SK-N-SH (cell line): ENCODE measurements around the gene IGSF3. TPM values are rescaled to one million over a fixed set of nuclear protein-coding genes. Genes with fewer than 3 reads are reported as not detected.

ENCODE experiments used
- CTCF ChIA-PET: fragments of 300-600, 350-600 bp; formaldehyde crosslinking; extraction: SDS; loops from one replicate; lab custom pipeline; 2021; lab: Yijun Ruan, JAX
- POLR2A ChIA-PET: fragments of 350-600 bp; sonication (Branson Sonifier 250); formaldehyde crosslinking; extraction: SDS; loops from one replicate; lab custom pipeline; 2020; ENCODE audit warnings: antibody characterized with exemption, inconsistent platforms; lab: Yijun Ruan, JAX
- DNase-seq: peaks from one replicate; pipeline ENCODE4 v3.0.0; 2012
- H2AFZ ChIP-seq: fragments of 200-600 bp; sonication (generic); 2 replicates; pipeline ENCODE4 v1.8.1; 2016; ENCODE audit warnings: antibody characterized with exemption, mild to moderate bottlenecking, low read depth
- H3F3A ChIP-seq: fragments of 200-600 bp; sonication (generic); replicated peaks from 2 replicates; pipeline ENCODE3; 2016; ENCODE audit warnings: antibody characterized with exemption, mild to moderate bottlenecking; ENCODE audit not compliant: insufficient read depth
- H3K27ac ChIP-seq, 2 experiments: fragments of 200-500 bp in 1 of 2; fragments of 200-600 bp in 1 of 2; sonication (Bioruptor generic) in 1 of 2; sonication (generic), shearing (Covaris generic) in 1 of 2; 2 replicates each; pipeline versions ENCODE4 v1.5.1 to v1.6.1; 2014 to 2016; ENCODE audit warnings: low read depth in 2 of 2, inconsistent platforms in 1 of 2, low read length in 1 of 2, mild to moderate bottlenecking in 1 of 2, mixed read lengths in 1 of 2
- H3K27me3 ChIP-seq: fragments of 200-600 bp; sonication (generic), shearing (Covaris generic); 2 replicates; pipeline ENCODE4 v1.6.1; 2016; ENCODE audit warnings: mixed run types; ENCODE audit not compliant: insufficient read depth
- H3K36me3 ChIP-seq, 2 experiments: fragments of 200-500 bp in 1 of 2; fragments of 200-600 bp in 1 of 2; sonication (Bioruptor generic) in 1 of 2; sonication (generic) in 1 of 2; replicated peaks in 1 of 2; 2 replicates each; pipeline versions ENCODE3 to v1.5.1; 2014 to 2016; ENCODE audit warnings: low read length in 1 of 2, mild to moderate bottlenecking in 1 of 2; ENCODE audit not compliant: insufficient read depth in 2 of 2, control insufficient read depth in 1 of 2
- H3K4me1 ChIP-seq, 2 experiments: fragments of 200-500 bp in 1 of 2; fragments of 200-600 bp in 1 of 2; sonication (Bioruptor generic) in 1 of 2; sonication (generic), shearing (Covaris generic) in 1 of 2; 2 replicates each; pipeline versions ENCODE4 v1.5.1 to v1.6.1; 2014 to 2016; ENCODE audit warnings: low read depth in 1 of 2, low read length in 1 of 2, mixed run types in 1 of 2; ENCODE audit not compliant: insufficient read depth in 2 of 2, control insufficient read depth in 1 of 2
- H3K4me2 ChIP-seq: fragments of 200-600 bp; sonication (generic), shearing (Covaris generic); 2 replicates; pipeline ENCODE4 v1.6.1; 2017; ENCODE audit warnings: mixed run types
- H3K4me3 ChIP-seq, 2 experiments: fragments of 200-500 bp in 1 of 2; fragments of 200-600 bp in 1 of 2; sonication (Bioruptor generic) in 1 of 2; sonication (generic), shearing (Covaris generic) in 1 of 2; 2 replicates each; pipeline versions ENCODE4 v1.5.1 to v1.8.1; 2014 to 2016; ENCODE audit warnings: low read depth in 2 of 2, inconsistent platforms in 1 of 2, low read length in 1 of 2, mild to moderate bottlenecking in 1 of 2, mixed read lengths in 1 of 2, moderate library complexity in 1 of 2
- H3K79me2 ChIP-seq: fragments of 200-600 bp; sonication (generic); 2 replicates; pipeline ENCODE4 v1.8.1; 2017; ENCODE audit warnings: mild to moderate bottlenecking; ENCODE audit not compliant: insufficient read depth
- H3K9ac ChIP-seq: fragments of 200-600 bp; sonication (generic); 2 replicates; pipeline ENCODE4 v1.6.1; 2017; ENCODE audit warnings: mixed run types
- H3K9me2 ChIP-seq: fragments of 200-600 bp; sonication (generic); 2 replicates; pipeline ENCODE4 v1.6.1; 2017; ENCODE audit warnings: mixed run types
- H3K9me3 ChIP-seq: fragments of 200-600 bp; sonication (generic); 2 replicates; pipeline ENCODE4 v1.6.1; 2017; ENCODE audit warnings: mixed run types, mild to moderate bottlenecking, moderate library complexity
- H4K20me1 ChIP-seq: fragments of 200-600 bp; sonication (generic); 2 replicates; pipeline ENCODE4 v1.6.1; 2017; ENCODE audit warnings: mild to moderate bottlenecking, mixed run types; ENCODE audit not compliant: insufficient read depth
- CHD2 ChIP-seq: fragments of 150-350 bp; IDR thresholded peaks from 2 replicates; pipeline ENCODE4 v1.6.1; 2018; ENCODE audit warnings: low read length; ENCODE audit not compliant: partially characterized antibody
- ELF1 ChIP-seq: IDR thresholded peaks from 2 replicates; pipeline ENCODE4 v1.4.0; 2012
- IRF3 ChIP-seq: fragments of 150-350 bp; IDR thresholded peaks from 2 replicates; pipeline ENCODE4 v1.6.1; 2016; ENCODE audit warnings: mild to moderate bottlenecking, low read depth, low read length
- MAX ChIP-seq: IDR thresholded peaks from 2 replicates; pipeline ENCODE4 v1.4.0; 2012; ENCODE audit warnings: low read depth
- MEF2A ChIP-seq: IDR thresholded peaks from 2 replicates; pipeline ENCODE4 v1.4.0; 2012; ENCODE audit warnings: low read depth, borderline replicate concordance
- NFIC ChIP-seq: IDR thresholded peaks from 2 replicates; pipeline ENCODE4 v1.4.0; 2012; ENCODE audit warnings: borderline replicate concordance
- NRF1 ChIP-seq: IDR thresholded peaks from 2 replicates; pipeline ENCODE4 v1.6.1; 2012; ENCODE audit warnings: low read depth, mild to moderate bottlenecking, low read length
- PBX3 ChIP-seq: IDR thresholded peaks from 2 replicates; pipeline ENCODE4; 2012
- RAD21 ChIP-seq: IDR thresholded peaks from 2 replicates; pipeline ENCODE4 v1.6.1; 2012; ENCODE audit warnings: mild to moderate bottlenecking, low read length
- RCOR1 ChIP-seq: fragments of 150-350 bp; IDR thresholded peaks from 2 replicates; pipeline ENCODE4 v1.6.1; 2017; ENCODE audit warnings: antibody characterized with exemption, low read length
- REST ChIP-seq: IDR thresholded peaks from 2 replicates; pipeline ENCODE4 v1.6.1; 2012; ENCODE audit warnings: mild to moderate bottlenecking, low read depth, low read length, moderate library complexity
- SMC3 ChIP-seq: IDR thresholded peaks from 2 replicates; pipeline ENCODE4 v1.6.1; 2012; ENCODE audit warnings: low read depth, low read length, improper control_type of control experiment
- TCF12 ChIP-seq: IDR thresholded peaks from 2 replicates; pipeline ENCODE4 v1.4.0; 2012
- TEAD4 ChIP-seq: IDR thresholded peaks from 2 replicates; pipeline ENCODE4 v1.4.0; 2012; ENCODE audit warnings: mild to moderate bottlenecking, borderline replicate concordance; ENCODE audit not compliant: insufficient read depth
- YY1 ChIP-seq: IDR thresholded peaks from 2 replicates; pipeline ENCODE4 v1.4.0; 2012; ENCODE audit warnings: low read depth, mild to moderate bottlenecking
- ZBTB33 ChIP-seq: IDR thresholded peaks from 2 replicates; pipeline ENCODE4 v1.4.0; 2012; ENCODE audit warnings: low read depth, borderline replicate concordance
- WGBS: methylation state at CpG from one replicate; pipeline ENCODE4 v1.1.6; 2017; ENCODE audit warnings: low lambda C conversion rate; 5-methylcytosine and 5-hydroxymethylcytosine counted together
- polyA plus RNA-seq, 3 experiments: library from polyadenylated mRNA; depleted of rRNA; stranded (reverse); fragments of >200 nt; gene quantifications; 2 replicates each; pipeline ENCODE4 v1.2.3, GENCODE V29; 2012

IGSF3 gene
- polyA plus RNA-seq, 1 of the 3 experiments (the other 2 are of a cell fraction): 3.0 TPM

GRCh38 chr1:116571215-116571919, 96.2 kb downstream of the IGSF3 start:
- 39% methylated on average over 24 of the region's 24 CpGs for WGBS

GRCh38 chr1:116570358-116571214, 96.9 kb downstream of the IGSF3 start, which contains the start of gene CD58:
Gene CD58, minus strand, starts transcription at chr1:116571026. Its CDS starts 54 bp downstream, at chr1:116570972.
- H3F3A ChIP-seq: peaks cover 8% of the 10 kb centered on the region
- H3K9ac ChIP-seq: peak within 1 kb of the TSS; percentile 95
- POLR2A ChIA-PET: interaction anchor here (0.6 kb wide), 1 partner anchor 152 kb away, joined by 3 read pairs; no protein-coding TSS in a partner anchor
- TF ChIP-seq MAX: peak; percentile 93
- peak; percentile 53; the same call in 1 of the 2 replicates for TF ChIP-seq RCOR1
- peak; percentile 51 for TF ChIP-seq RAD21
- no peak; the same call in 1 of the 2 replicates for TF ChIP-seq REST
- no peak for TF ChIP-seq CHD2
- 0 out of 2 replicates have a peak, but pooled peaks have one; percentile 11 for TF ChIP-seq PBX3
- no peak for TF ChIP-seq IRF3
- peak; percentile 47; the same call in 1 of the 2 replicates for TF ChIP-seq TEAD4
- peak; percentile 23; the same call in 1 of the 2 replicates for TF ChIP-seq TCF12
- no peak for TF ChIP-seq ZBTB33
- TF ChIP-seq NRF1: no peak
- peak; percentile 8; the same call in 1 of the 2 replicates for TF ChIP-seq ELF1
- TF ChIP-seq NFIC: 0 out of 2 replicates have a peak, but pooled peaks have one; percentile 8
- TF ChIP-seq SMC3: peak; percentile 41; the same call in 1 of the 2 replicates

More at GRCh38 chr1:116571215-116571919, 96.2 kb downstream of the IGSF3 start:
- peak; percentile 49 for DNase-seq
- Histone ChIP-seq H3K9me3 (no peaks in the 10 kb centered on the region), H2AFZ (peak overlapping the region; percentile 80), H3F3A (peaks cover 7% of the 10 kb centered on the region), H3K4me3 (peak overlapping the region; percentile 80 to 92), H3K9me2 (no peaks in the 10 kb centered on the region), H3K27me3 (no peaks in the 10 kb centered on the region), H3K4me1 (peaks cover 3 to 22% of the 10 kb centered on the region in 2 experiments; a peak in 2 of 4 replicates), H3K27ac (peak overlapping the region; percentile 91 to 94), H3K4me2 (peak overlapping the region; percentile 91), H3K36me3 (no peaks in the 10 kb centered on the region), H3K9ac (peak overlapping the region; percentile 95), H3K79me2 (peaks cover 32% of the 10 kb centered on the region), H4K20me1 (no peaks in the 10 kb centered on the region)
- POLR2A ChIA-PET: interaction anchor here (0.6 kb wide), 1 partner anchor 153 kb away, joined by 3 read pairs; no protein-coding TSS in a partner anchor
- no peak for TF ChIP-seq MEF2A
- TF ChIP-seq YY1: 0 out of 2 replicates have a peak, but pooled peaks have one; percentile 20
- CTCF ChIA-PET: interaction anchor here (0.5 to 4.1 kb wide), 11 partner anchors 24 to 1281 kb away, joined by 3 to 33 read pairs (median 3); no protein-coding TSS in a partner anchor

More at GRCh38 chr1:116570358-116571214, 96.9 kb downstream of the IGSF3 start, which contains the start of gene CD58:
- H3K4me3 ChIP-seq: peak within 1 kb of the TSS; percentile 80 to 92
- no peaks in the 10 kb centered on the region for H3K9me2 ChIP-seq
- no peaks in the 10 kb centered on the region for H3K36me3 ChIP-seq
- H3K4me1 ChIP-seq: peaks cover 7 to 22% of the 10 kb centered on the region in 2 experiments; a peak in 2 of 4 replicates
- H3K27ac ChIP-seq: peak within 1 kb of the TSS; percentile 91 to 94
- no peaks in the 10 kb centered on the region for H4K20me1 ChIP-seq
- H3K79me2 ChIP-seq: peaks cover 32% of the 10 kb centered on the region
- H2AFZ ChIP-seq: peak within 1 kb of the TSS; percentile 80
- H3K4me2 ChIP-seq: peak within 1 kb of the TSS; percentile 91
- peak; percentile 94 for DNase-seq
- 0% methylated on average over 15 of the region's 90 CpGs for WGBS
- H3K9me3 ChIP-seq: no peaks in the 10 kb centered on the region
- H3K27me3 ChIP-seq: no peaks in the 10 kb centered on the region
- CTCF ChIA-PET: interaction anchor here (0.5 to 2.4 kb wide), 14 partner anchors 9 to 1281 kb away, joined by 3 to 7 read pairs (median 3); no protein-coding TSS in a partner anchor
